Measurements from ENCODE around the gene PCDH7.
A peak's percentile ranks its signal among the peaks of the same experiment; 100 is the strongest.

Gene PCDH7

DNA sequence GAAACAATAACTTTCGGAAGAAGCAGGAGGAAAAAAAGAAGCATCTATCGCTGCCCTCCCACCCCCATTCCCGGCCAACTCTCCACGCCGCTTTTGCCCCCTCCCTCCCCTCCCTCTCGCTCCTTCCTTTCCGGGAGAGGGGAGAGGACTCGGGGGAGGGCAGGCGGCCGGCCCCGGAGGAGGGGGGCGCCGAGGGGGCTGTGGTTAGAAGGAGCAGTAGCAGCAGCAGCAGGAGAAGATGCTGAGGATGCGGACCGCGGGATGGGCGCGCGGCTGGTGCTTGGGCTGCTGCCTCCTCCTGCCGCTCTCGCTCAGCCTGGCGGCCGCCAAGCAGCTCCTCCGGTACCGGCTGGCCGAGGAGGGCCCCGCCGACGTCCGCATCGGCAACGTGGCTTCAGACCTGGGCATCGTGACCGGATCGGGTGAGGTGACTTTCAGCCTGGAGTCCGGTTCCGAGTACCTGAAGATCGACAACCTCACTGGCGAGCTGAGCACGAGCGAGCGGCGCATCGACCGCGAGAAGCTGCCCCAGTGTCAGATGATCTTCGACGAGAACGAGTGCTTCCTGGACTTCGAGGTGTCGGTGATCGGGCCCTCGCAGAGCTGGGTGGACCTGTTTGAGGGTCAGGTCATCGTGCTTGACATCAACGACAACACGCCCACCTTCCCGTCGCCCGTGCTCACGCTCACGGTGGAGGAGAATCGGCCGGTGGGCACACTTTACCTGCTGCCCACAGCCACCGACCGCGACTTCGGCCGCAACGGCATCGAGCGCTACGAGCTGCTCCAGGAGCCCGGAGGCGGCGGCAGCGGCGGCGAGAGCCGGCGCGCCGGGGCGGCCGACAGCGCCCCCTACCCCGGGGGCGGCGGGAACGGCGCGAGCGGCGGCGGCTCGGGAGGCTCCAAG is 1.3 kb downstream of the PCDH7 start:
- Mint-ChIP-seq H3K4me1 (ENCODE audit: low read depth) (peaks cover 41% of the 10 kb centered on the region), H3K9me3 (no peaks in the 10 kb centered on the region), H3K27ac (peak overlapping the region; percentile 64), H3K4me3 (peak overlapping the region; percentile 56), H3K36me3 (ENCODE audit: low read depth) (no peaks in the 10 kb centered on the region), H3K27me3 (peaks cover 74% of the 10 kb centered on the region)
- peak; percentile 35 for DNase-seq

- H3K9me3 Mint-ChIP-seq, result no peaks in the 10 kb centered on the region
- DNase-seq, result no peak
- H3K4me3 Mint-ChIP-seq, result no peak overlapping the region
- peaks cover 70% of the 10 kb centered on the region for H3K27me3 Mint-ChIP-seq
- H3K4me1 Mint-ChIP-seq (ENCODE audit: low read depth), result peaks cover 38% of the 10 kb centered on the region
- no peak overlapping the region for H3K27ac Mint-ChIP-seq
- H3K36me3 Mint-ChIP-seq (ENCODE audit: low read depth), result no peaks in the 10 kb centered on the region
Observed at GRCh38 chr4:30722092-30722358, 1.9 kb downstream of the PCDH7 start.

DNA sequence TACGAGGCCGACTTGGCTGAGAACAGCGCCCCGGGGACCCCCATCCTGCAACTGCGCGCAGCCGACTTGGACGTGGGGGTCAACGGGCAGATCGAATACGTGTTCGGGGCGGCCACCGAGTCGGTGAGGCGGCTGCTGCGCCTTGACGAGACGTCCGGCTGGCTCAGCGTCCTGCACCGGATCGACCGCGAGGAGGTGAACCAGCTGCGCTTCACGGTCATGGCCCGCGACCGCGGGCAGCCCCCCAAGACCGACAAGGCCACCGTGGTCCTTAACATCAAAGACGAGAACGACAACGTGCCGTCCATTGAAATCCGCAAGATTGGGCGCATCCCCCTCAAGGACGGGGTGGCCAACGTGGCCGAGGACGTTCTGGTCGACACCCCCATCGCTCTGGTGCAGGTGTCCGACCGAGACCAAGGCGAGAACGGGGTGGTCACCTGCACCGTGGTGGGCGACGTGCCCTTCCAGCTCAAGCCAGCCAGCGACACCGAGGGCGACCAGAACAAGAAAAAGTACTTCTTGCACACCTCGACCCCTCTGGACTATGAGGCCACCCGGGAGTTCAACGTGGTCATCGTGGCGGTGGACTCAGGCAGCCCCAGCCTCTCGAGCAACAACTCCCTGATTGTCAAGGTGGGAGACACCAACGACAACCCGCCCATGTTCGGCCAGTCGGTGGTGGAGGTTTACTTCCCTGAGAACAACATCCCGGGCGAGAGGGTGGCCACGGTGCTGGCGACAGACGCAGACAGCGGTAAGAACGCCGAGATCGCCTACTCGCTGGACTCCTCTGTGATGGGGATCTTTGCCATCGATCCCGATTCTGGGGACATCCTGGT is 2.4 kb downstream of the PCDH7 start:
- H3K4me3 Mint-ChIP-seq, result no peak overlapping the region

GRCh38 chr4:30723201-30723955 is 3.2 kb downstream of the PCDH7 start:
- Mint-ChIP-seq H3K27me3 (peaks cover 60% of the 10 kb centered on the region), H3K4me1 (ENCODE audit: low read depth) (peaks cover 29% of the 10 kb centered on the region), H3K9me3 (no peaks in the 10 kb centered on the region), H3K4me3 (no peak overlapping the region), H3K27ac (peak overlapping the region; percentile 40), H3K36me3 (ENCODE audit: low read depth) (no peaks in the 10 kb centered on the region)
- DNase-seq, result no peak

More for the DNA sequence above, 2.4 kb downstream of the PCDH7 start:
- no peak for DNase-seq
- Mint-ChIP-seq H3K36me3 (ENCODE audit: low read depth) (no peaks in the 10 kb centered on the region), H3K27me3 (peaks cover 68% of the 10 kb centered on the region), H3K27ac (peak overlapping the region; percentile 40), H3K9me3 (no peaks in the 10 kb centered on the region), H3K4me1 (ENCODE audit: low read depth) (peaks cover 34% of the 10 kb centered on the region)

- Mint-ChIP-seq H3K27me3 (peaks cover 51% of the 10 kb centered on the region), H3K4me1 (ENCODE audit: low read depth) (peaks cover 20% of the 10 kb centered on the region), H3K4me3 (no peak overlapping the region), H3K27ac (no peak overlapping the region), H3K36me3 (ENCODE audit: low read depth) (no peaks in the 10 kb centered on the region), H3K9me3 (no peaks in the 10 kb centered on the region)
- no peak for DNase-seq
Observed at GRCh38 chr4:30724247-30724646, 4.1 kb downstream of the PCDH7 start.

GRCh38 chr4:30725562-30725961 is 5.4 kb downstream of the PCDH7 start:
- no peak for DNase-seq
- Mint-ChIP-seq H3K4me1 (ENCODE audit: low read depth) (peaks cover 10% of the 10 kb centered on the region), H3K36me3 (ENCODE audit: low read depth) (no peaks in the 10 kb centered on the region), H3K4me3 (no peak overlapping the region), H3K27ac (no peak overlapping the region), H3K27me3 (peaks cover 38% of the 10 kb centered on the region), H3K9me3 (no peaks in the 10 kb centered on the region)

- H3K36me3 Mint-ChIP-seq (ENCODE audit: low read depth), result no peaks in the 10 kb centered on the region
- H3K27me3 Mint-ChIP-seq, result peaks cover 33% of the 10 kb centered on the region
- H3K4me1 Mint-ChIP-seq (ENCODE audit: low read depth), result peaks cover 5% of the 10 kb centered on the region
Observed at GRCh38 chr4:30726090-30726675, 6.0 kb downstream of the PCDH7 start.

GRCh38 chr4:30727409-30727808 is 7.2 kb downstream of the PCDH7 start:
- Mint-ChIP-seq H3K27me3 (peaks cover 25% of the 10 kb centered on the region), H3K4me1 (ENCODE audit: low read depth) (peaks cover 2% of the 10 kb centered on the region), H3K36me3 (ENCODE audit: low read depth) (no peaks in the 10 kb centered on the region), H3K4me3 (no peak overlapping the region), H3K9me3 (no peaks in the 10 kb centered on the region), H3K27ac (no peak overlapping the region)
- DNase-seq, result no peak

More at GRCh38 chr4:30726090-30726675, 6.0 kb downstream of the PCDH7 start:
- no peak for DNase-seq
- Mint-ChIP-seq H3K9me3 (no peaks in the 10 kb centered on the region), H3K27ac (no peak overlapping the region), H3K4me3 (no peak overlapping the region)

DNA sequence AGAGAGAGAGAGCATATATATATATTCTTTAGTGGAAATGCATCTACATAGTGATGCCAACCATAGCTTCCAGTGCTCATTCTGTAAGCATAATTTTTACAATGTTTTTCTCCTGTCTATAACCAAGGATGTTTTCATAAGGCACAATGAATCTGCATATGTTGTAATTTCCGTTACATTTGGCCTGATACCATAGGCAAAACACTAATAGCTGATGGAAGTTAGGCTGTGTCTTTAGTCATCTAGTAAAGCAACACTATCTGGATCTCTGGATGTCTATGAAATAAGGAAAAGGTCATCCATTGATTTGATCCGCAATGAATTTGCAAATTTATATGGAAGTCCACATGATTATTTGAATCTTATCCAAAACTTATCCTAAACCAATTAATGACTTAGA is 8.1 kb downstream of the PCDH7 start:
- peaks cover 16% of the 10 kb centered on the region for H3K27me3 Mint-ChIP-seq
- H3K27ac Mint-ChIP-seq, result no peak overlapping the region
- no peak overlapping the region for H3K4me3 Mint-ChIP-seq
- no peaks in the 10 kb centered on the region for H3K9me3 Mint-ChIP-seq
- H3K4me1 Mint-ChIP-seq (ENCODE audit: low read depth), result no peaks in the 10 kb centered on the region
- DNase-seq, result no peak
- no peaks in the 10 kb centered on the region for H3K36me3 Mint-ChIP-seq (ENCODE audit: low read depth)

GRCh38 chr4:30743897-30744296 is 23.7 kb downstream of the PCDH7 start:
- Mint-ChIP-seq H3K9me3 (peaks cover 5% of the 10 kb centered on the region), H3K27ac (no peak overlapping the region), H3K4me1 (ENCODE audit: low read depth) (no peaks in the 10 kb centered on the region), H3K4me3 (no peak overlapping the region), H3K36me3 (ENCODE audit: low read depth) (no peaks in the 10 kb centered on the region), H3K27me3 (no peaks in the 10 kb centered on the region)
- no peak for DNase-seq

- Mint-ChIP-seq H3K4me1 (ENCODE audit: low read depth) (no peaks in the 10 kb centered on the region), H3K27me3 (no peaks in the 10 kb centered on the region), H3K27ac (no peak overlapping the region), H3K9me3 (peaks cover 5% of the 10 kb centered on the region), H3K4me3 (no peak overlapping the region), H3K36me3 (ENCODE audit: low read depth) (no peaks in the 10 kb centered on the region)
- no peak for DNase-seq
Observed at GRCh38 chr4:30744386-30744785, 24.2 kb downstream of the PCDH7 start.

DNA sequence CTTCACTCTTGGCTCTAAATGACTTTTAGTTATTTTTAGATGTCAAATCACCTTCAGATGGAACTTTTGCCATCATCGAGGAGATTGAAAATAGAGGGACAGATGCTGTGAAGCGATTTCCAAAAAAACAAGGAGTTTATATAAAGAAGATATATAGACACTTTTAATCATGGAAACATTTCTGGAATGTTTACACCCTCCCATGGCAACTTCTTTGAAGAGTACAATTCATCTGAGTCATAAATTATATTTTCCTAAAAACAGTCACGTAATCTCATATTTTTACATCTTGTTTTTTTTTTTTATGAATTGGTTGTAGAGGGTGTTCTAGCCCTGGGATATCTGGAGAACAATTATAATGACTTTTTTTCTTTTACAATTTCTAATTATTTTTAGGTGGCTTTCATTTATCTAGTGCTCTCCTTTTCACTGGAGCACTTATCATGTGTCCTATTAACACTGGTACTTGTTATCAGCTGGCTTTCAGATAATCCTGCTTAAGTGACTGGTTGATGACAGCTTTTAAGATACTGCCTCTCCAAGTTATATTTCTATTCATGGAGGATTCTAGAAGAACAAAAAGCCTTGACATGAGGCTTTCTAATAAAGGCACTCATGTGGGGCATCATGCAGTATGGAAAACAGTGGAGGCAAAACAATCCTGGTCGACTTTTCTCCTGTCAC is 24.9 kb downstream of the PCDH7 start:
- Mint-ChIP-seq H3K27me3 (no peaks in the 10 kb centered on the region), H3K9me3 (peaks cover 5% of the 10 kb centered on the region), H3K4me3 (no peak overlapping the region), H3K36me3 (ENCODE audit: low read depth) (no peaks in the 10 kb centered on the region), H3K4me1 (ENCODE audit: low read depth) (no peaks in the 10 kb centered on the region), H3K27ac (no peak overlapping the region)
- DNase-seq, result no peak

- Mint-ChIP-seq H3K4me3 (no peak overlapping the region), H3K9me3 (peaks cover 12% of the 10 kb centered on the region), H3K4me1 (ENCODE audit: low read depth) (no peaks in the 10 kb centered on the region), H3K27me3 (no peaks in the 10 kb centered on the region), H3K27ac (no peak overlapping the region), H3K36me3 (ENCODE audit: low read depth) (no peaks in the 10 kb centered on the region)
- DNase-seq, result no peak
Observed at GRCh38 chr4:30746735-30747134, 26.6 kb downstream of the PCDH7 start.

DNA sequence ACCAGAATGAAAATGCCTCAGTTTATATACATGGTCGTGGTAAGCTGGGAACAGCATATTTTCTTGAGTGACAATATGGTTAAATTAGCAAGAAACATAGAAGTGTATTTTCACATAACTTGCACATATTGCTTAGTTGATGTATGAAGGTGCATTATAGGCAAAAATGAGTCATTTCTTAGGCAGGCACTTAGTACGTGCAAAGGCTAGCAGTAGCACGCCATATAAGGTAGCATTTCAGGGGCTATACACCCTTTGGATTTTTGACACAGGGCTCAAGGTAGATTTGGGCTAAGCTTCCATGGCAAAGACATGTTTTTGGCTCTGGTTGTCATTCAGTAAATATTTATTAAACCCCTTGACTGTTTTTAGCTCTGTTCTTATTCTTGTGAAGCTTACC is 33.1 kb downstream of the PCDH7 start:
- Mint-ChIP-seq H3K27ac (no peak overlapping the region), H3K36me3 (ENCODE audit: low read depth) (no peaks in the 10 kb centered on the region), H3K27me3 (no peaks in the 10 kb centered on the region), H3K4me3 (no peak overlapping the region), H3K4me1 (ENCODE audit: low read depth) (no peaks in the 10 kb centered on the region), H3K9me3 (peaks cover 9% of the 10 kb centered on the region)
- no peak for DNase-seq

All from activated T-cell treated with anti-CD3 and anti-CD28 coated beads, Interleukin-2, amount 50 U/mL, for 24 hours (primary cell).